ENCODE results near the gene EPHA1.
A peak's percentile ranks its signal among the peaks of the same experiment; 100 is the strongest.

Gene EPHA1

DNA sequence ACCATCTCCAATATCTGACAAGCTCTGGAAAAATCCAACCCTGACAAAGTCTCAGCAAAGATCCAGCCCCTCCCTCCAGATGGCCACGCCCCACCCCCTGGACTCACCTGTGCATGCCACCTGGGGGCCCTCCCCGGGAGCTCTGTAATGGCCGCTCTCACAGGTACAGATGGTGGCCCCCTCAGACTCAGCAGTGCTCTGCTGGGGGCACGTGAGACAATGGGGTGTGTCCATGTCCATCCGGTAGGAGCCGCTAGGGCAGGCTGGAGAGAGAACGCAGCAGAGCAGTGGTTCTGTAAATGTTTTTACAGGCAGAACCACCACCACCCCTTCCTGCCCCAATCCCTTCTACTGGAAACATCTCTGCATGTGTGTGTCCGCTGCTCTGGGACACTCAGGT is 9.5 kb downstream of the EPHA1 start:
- Histone ChIP-seq H3K9me3 (ENCODE audit: control extremely low read depth in 1 of 5, control insufficient read depth in 4 of 5, insufficient read depth in 2 of 5, low read depth in 1 of 5, low read length in 4 of 5) (no peaks in the 10 kb centered on the region), H3K36me3 (ENCODE audit: control insufficient read depth in 4 of 4, insufficient read depth in 4 of 4, low read length in 3 of 4) (peaks cover 0 to 14% (median 3%) of the 10 kb centered on the region in 4 experiments), H3K27ac (ENCODE audit: insufficient read depth in 1 of 2, low read depth in 1 of 2, low read length in 2 of 2, poor library complexity in 1 of 2, severe bottlenecking in 2 of 2) (no peak overlapping the region), H3K27me3 (replicated peaks in 2 of 5; ENCODE audit: control insufficient read depth in 4 of 5, insufficient read depth in 5 of 5, low read length in 4 of 5) (no peaks in the 10 kb centered on the region), H3K4me3 (ENCODE audit: control insufficient read depth in 1 of 7, extremely low read depth in 1 of 7, insufficient read depth in 4 of 7, low read depth in 2 of 7, low read length in 6 of 7) (no peak overlapping the region), H3K4me1 (ENCODE audit: control extremely low read depth in 1 of 4, control insufficient read depth in 4 of 4, insufficient read depth in 4 of 4, low read length in 3 of 4) (peaks cover 0 to 24% (median 23%) of the 10 kb centered on the region in 4 experiments)
- DNase-seq: no peak
- CTCF ChIA-PET: interaction anchor here (1.4 to 3.0 kb wide), 3 partner anchors 17 to 526 kb away, joined by 3 to 9 read pairs (median 4); no protein-coding TSS in a partner anchor
- POLR2A ChIA-PET: no interaction called here
- 99% methylated on average over 7 of the region's 8 CpGs for WGBS (ENCODE audit: insufficient coverage)

DNA sequence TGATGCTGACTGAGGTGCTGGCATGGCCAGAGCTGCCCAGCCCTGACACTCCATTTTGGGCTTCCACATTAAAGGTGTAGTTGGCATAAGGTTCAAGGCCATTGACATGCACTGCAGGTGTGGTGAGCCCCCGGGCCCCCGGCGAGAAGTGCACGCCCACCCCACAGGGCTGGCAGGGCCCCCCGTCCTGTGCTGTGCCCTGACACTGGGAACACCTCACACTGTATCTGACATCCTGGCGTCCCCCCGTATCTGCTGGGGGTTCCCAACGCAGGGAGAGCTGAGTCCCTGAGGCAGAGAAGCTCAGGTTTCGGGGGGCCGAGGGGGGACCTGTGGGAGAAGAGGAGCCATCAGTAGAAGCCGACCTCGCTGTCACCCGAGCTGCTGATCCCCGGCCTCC is 10.0 kb downstream of the EPHA1 start:
- ChIA-PET CTCF (interaction anchor here (1.3 to 1.7 kb wide), 5 partner anchors 8 to 525 kb away, joined by 3 to 6 read pairs (median 4); partner anchors contain the start of gene EPHA1), POLR2A (no interaction called here)
- DNase-seq: no peak
- 100% methylated on average over 11 of the region's 14 CpGs for WGBS (ENCODE audit: insufficient coverage)
- Histone ChIP-seq H3K4me3 (ENCODE audit: control insufficient read depth in 1 of 7, extremely low read depth in 1 of 7, insufficient read depth in 4 of 7, low read depth in 2 of 7, low read length in 6 of 7) (no peak overlapping the region), H3K27ac (ENCODE audit: insufficient read depth in 1 of 2, low read depth in 1 of 2, low read length in 2 of 2, poor library complexity in 1 of 2, severe bottlenecking in 2 of 2) (no peak overlapping the region), H3K9me3 (ENCODE audit: control extremely low read depth in 1 of 5, control insufficient read depth in 4 of 5, insufficient read depth in 2 of 5, low read depth in 1 of 5, low read length in 4 of 5) (no peaks in the 10 kb centered on the region), H3K4me1 (ENCODE audit: control extremely low read depth in 1 of 4, control insufficient read depth in 4 of 4, insufficient read depth in 4 of 4, low read length in 3 of 4) (peaks cover 0 to 24% (median 23%) of the 10 kb centered on the region in 4 experiments), H3K36me3 (ENCODE audit: control insufficient read depth in 4 of 4, insufficient read depth in 4 of 4, low read length in 3 of 4) (peaks cover 0 to 14% (median 3%) of the 10 kb centered on the region in 4 experiments), H3K27me3 (replicated peaks in 2 of 5; ENCODE audit: control insufficient read depth in 4 of 5, insufficient read depth in 5 of 5, low read length in 4 of 5) (no peaks in the 10 kb centered on the region)

DNA sequence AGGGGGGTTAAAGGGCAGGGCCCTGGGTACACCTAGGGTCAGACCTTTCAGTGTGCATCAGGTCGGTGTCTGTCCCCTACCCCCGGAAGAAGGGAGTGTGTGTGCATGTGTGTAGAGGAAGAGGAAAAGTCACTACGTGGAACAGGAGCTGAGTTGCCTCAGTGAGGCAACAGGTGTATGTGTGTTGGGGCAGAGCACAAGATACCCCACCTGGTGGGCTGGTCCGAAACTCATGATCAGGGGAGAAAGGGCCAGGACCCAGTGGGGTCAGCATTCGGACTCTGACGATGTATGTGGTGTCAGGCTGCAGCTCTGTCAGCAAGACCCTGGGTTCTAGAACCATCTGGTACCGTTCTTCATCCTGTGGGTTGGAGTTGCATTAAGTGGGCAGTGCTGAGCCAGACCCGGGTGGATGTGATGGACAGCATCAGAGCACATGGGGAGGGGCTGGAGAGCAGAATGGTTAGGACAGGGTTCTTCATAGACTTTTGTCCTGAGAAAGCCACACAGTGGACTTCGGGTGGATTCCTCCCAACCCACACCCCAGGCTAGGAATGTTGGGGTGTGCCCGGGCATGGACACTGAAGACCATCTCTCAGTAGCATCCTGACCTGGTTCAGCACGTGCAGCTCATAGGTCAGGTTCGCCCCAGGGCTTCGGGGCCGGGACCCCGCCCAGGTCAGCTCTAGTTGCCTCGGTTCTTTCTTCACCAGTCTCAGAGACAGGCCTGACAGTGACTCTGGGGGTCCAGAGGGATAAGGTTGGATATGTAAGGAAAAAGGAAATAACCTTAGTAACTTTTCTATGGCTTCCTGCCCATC is 10.7 kb downstream of the EPHA1 start:
- WGBS (ENCODE audit: insufficient coverage): 91% methylated on average over 11 of the region's 16 CpGs
- H3K9me3 ChIP-seq (ENCODE audit: control extremely low read depth in 1 of 5, control insufficient read depth in 4 of 5, insufficient read depth in 2 of 5, low read depth in 1 of 5, low read length in 4 of 5): no peaks in the 10 kb centered on the region
- POLR2A ChIA-PET: no interaction called here
- DNase-seq: no peak
- peaks cover 0 to 24% (median 23%) of the 10 kb centered on the region in 4 experiments for H3K4me1 ChIP-seq (ENCODE audit: control extremely low read depth in 1 of 4, control insufficient read depth in 4 of 4, insufficient read depth in 4 of 4, low read length in 3 of 4)
- H3K27ac ChIP-seq (ENCODE audit: insufficient read depth in 1 of 2, low read depth in 1 of 2, low read length in 2 of 2, poor library complexity in 1 of 2, severe bottlenecking in 2 of 2): no peak overlapping the region
- no peak overlapping the region for H3K4me3 ChIP-seq (ENCODE audit: control insufficient read depth in 1 of 7, extremely low read depth in 1 of 7, insufficient read depth in 4 of 7, low read depth in 2 of 7, low read length in 6 of 7)
- CTCF ChIA-PET: interaction anchor here (1.3 to 4.1 kb wide), 6 partner anchors 9 to 524 kb away, joined by 3 to 16 read pairs (median 4); partner anchors contain the start of gene EPHA1
- H3K27me3 ChIP-seq (replicated peaks in 2 of 5; ENCODE audit: control insufficient read depth in 4 of 5, insufficient read depth in 5 of 5, low read length in 4 of 5): no peaks in the 10 kb centered on the region
- H3K36me3 ChIP-seq (ENCODE audit: control insufficient read depth in 4 of 4, insufficient read depth in 4 of 4, low read length in 3 of 4): peaks cover 0 to 15% (median 3%) of the 10 kb centered on the region in 4 experiments

DNA sequence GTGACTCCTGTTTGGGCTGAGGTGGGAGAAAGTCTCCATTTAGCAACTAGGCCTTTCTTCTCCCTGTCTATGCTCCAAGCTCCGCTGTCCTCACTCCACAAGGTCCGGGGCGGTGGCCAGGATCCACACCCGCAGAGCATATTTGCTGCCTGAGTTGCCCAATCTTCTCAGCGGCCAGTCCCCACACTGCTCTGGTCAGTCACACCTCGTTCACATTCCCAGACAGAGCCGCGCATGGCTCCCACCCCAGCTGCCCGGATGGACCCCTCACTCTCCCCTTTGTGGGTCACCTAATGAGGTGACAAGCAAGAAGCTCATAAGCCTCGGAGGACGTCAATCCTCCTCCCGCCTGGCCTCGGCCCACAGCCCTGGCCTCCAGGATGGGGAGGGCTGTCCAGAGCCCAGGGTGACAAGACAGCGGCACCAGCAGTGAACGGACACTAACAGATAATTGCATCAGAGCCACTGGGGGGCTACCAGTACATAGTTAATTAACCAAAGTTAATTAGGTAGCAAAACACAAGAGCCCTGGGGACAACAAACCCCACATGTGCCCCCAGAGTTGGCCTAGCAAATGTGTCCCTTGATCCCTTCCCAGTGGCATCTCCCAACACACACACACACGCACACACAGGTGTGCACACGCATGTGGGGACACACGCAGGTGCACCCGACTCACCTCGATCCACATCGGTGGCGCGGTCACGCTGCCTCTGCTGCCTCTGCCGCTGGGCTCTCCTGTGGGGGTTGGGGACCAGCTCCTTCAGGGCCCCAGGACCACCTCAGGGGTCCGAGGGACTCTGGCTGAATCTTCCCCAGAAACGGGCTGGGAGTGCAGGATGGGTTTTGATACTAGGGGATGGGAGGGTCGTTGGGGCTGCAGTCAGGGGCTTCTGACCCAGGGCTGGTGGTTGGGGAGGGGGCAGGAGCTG is 11.8 kb downstream of the EPHA1 start:
- CTCF ChIA-PET: interaction anchor here (0.6 to 6.9 kb wide), 12 partner anchors 9 to 156 kb away, joined by 3 to 40 read pairs (median 6); partner anchors contain the start of gene EPHA1
- no peak overlapping the region for H3K27ac ChIP-seq (ENCODE audit: insufficient read depth in 1 of 2, low read depth in 1 of 2, low read length in 2 of 2, poor library complexity in 1 of 2, severe bottlenecking in 2 of 2)
- H3K27me3 ChIP-seq (replicated peaks in 2 of 5; ENCODE audit: control insufficient read depth in 4 of 5, insufficient read depth in 5 of 5, low read length in 4 of 5): no peaks in the 10 kb centered on the region
- H3K4me3 ChIP-seq (ENCODE audit: control insufficient read depth in 1 of 7, extremely low read depth in 1 of 7, insufficient read depth in 4 of 7, low read depth in 2 of 7, low read length in 6 of 7): no peak overlapping the region
- no peaks in the 10 kb centered on the region for H3K9me3 ChIP-seq (ENCODE audit: control extremely low read depth in 1 of 5, control insufficient read depth in 4 of 5, insufficient read depth in 2 of 5, low read depth in 1 of 5, low read length in 4 of 5)
- peaks cover 0 to 25% (median 24%) of the 10 kb centered on the region in 4 experiments for H3K4me1 ChIP-seq (ENCODE audit: control extremely low read depth in 1 of 4, control insufficient read depth in 4 of 4, insufficient read depth in 4 of 4, low read length in 3 of 4)
- POLR2A ChIA-PET: no interaction called here
- no peak for DNase-seq
- peaks cover 0 to 24% (median 4%) of the 10 kb centered on the region in 4 experiments for H3K36me3 ChIP-seq (ENCODE audit: control insufficient read depth in 4 of 4, insufficient read depth in 4 of 4, low read length in 3 of 4)
- WGBS (ENCODE audit: insufficient coverage): 98% methylated on average over 24 of the region's 28 CpGs

DNA sequence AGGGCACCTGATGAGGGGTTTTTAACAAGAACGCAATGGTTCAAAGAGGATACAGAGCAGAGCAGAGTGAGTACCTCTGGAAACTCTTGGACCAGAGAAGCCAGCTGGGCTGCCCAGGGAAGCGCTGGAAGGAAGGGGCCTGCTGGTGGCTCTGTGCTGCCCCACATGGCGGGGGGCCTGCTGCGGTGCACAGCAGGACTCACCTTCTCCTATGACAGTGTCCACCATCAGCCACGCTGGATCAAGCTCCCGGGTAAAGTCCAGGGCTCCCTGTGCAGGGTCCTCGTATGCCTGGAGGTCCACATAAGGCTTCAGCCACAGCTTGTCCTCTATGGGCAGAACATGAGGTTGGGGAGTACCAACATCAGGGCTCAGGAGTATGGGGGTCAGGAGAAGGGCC is 12.5 kb downstream of the EPHA1 start:
- WGBS (ENCODE audit: insufficient coverage): 74% methylated on average over 6 of the region's 7 CpGs

DNA sequence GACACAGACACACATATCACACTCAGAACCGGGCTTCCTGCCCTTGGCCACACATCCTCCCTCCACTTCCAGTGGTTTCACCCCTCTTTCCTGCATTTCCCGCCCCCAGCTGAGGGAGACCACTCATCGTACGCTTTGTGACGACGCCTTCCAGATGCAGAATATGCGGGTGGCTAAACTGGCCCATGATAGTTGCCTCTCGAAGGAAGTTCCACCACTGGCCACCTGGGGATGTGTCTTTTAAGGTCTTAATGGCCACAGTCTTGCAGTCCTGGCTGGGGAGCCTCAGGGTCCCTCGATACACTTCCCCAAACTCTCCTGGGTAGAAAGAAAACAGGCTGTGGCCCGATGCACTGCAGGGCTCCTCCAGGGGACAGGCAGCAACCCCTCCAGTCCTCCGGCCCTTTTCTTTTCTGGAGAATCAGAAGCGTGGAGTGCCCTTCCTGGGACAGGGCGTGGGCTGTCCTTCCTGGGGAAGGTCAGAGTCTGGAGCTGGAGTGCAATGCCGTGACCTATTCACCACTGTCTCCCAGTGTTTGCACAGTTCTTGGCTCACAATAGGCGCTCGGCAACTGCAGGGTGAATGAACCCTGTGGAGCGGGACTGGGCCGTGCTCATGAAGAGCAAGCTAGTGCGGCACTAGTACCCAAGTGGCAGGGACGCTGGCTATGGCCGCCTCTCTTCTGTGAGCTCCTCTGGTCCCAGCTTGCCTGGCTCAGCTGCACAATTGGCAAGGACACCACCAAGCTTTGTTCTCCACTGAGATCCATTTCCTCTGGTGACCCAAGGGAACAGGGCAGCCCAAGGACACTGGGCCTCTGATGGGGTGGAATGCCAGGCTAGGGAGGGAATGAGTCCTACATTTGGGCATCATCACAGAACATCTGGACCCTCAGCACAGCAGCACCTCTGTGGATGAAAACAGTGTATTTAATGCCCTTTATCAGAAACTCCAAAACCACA is 13.2 kb downstream of the EPHA1 start:
- H3K27me3 ChIP-seq (replicated peaks in 2 of 5; ENCODE audit: control insufficient read depth in 4 of 5, insufficient read depth in 5 of 5, low read length in 4 of 5): no peaks in the 10 kb centered on the region
- no peak overlapping the region for H3K27ac ChIP-seq (ENCODE audit: insufficient read depth in 1 of 2, low read depth in 1 of 2, low read length in 2 of 2, poor library complexity in 1 of 2, severe bottlenecking in 2 of 2)
- ChIA-PET POLR2A (interaction anchor here (0.9 to 1.7 kb wide), 6 partner anchors 9 to 16 kb away, joined by 3 to 8 read pairs (median 4); partner anchors contain the start of gene ZYX), CTCF (interaction anchor here (0.8 to 6.9 kb wide), 15 partner anchors 9 to 155 kb away, joined by 3 to 40 read pairs (median 5); partner anchors contain the start of gene EPHA1)
- peak overlapping the region in 3 of 7 experiments; percentile 26 for H3K4me3 ChIP-seq (ENCODE audit: control insufficient read depth in 1 of 7, extremely low read depth in 1 of 7, insufficient read depth in 4 of 7, low read depth in 2 of 7, low read length in 6 of 7)
- 31% methylated on average over 20 of the region's 21 CpGs for WGBS (ENCODE audit: insufficient coverage)
- H3K36me3 ChIP-seq (ENCODE audit: control insufficient read depth in 4 of 4, insufficient read depth in 4 of 4, low read length in 3 of 4): peaks cover 5 to 38% (median 13%) of the 10 kb centered on the region in 4 experiments
- no peaks in the 10 kb centered on the region for H3K9me3 ChIP-seq (ENCODE audit: control extremely low read depth in 1 of 5, control insufficient read depth in 4 of 5, insufficient read depth in 2 of 5, low read depth in 1 of 5, low read length in 4 of 5)
- peaks cover 0 to 33% (median 27%) of the 10 kb centered on the region in 4 experiments for H3K4me1 ChIP-seq (ENCODE audit: control extremely low read depth in 1 of 4, control insufficient read depth in 4 of 4, insufficient read depth in 4 of 4, low read length in 3 of 4)
- DNase-seq: peak; percentile 70 to 91 (median 90)

More for the DNA sequence above, 12.5 kb downstream of the EPHA1 start:
- ChIA-PET POLR2A (interaction anchor here (1.2 to 1.7 kb wide), 2 partner anchors 9 to 10 kb away, joined by 5 to 8 read pairs; no protein-coding TSS in a partner anchor), CTCF (interaction anchor here (0.8 to 6.9 kb wide), 13 partner anchors 10 to 155 kb away, joined by 3 to 40 read pairs (median 5); partner anchors contain the start of gene EPHA1)
- Histone ChIP-seq H3K4me1 (ENCODE audit: control extremely low read depth in 1 of 4, control insufficient read depth in 4 of 4, insufficient read depth in 4 of 4, low read length in 3 of 4) (peaks cover 0 to 32% (median 27%) of the 10 kb centered on the region in 4 experiments), H3K4me3 (ENCODE audit: control insufficient read depth in 1 of 7, extremely low read depth in 1 of 7, insufficient read depth in 4 of 7, low read depth in 2 of 7, low read length in 6 of 7) (peak overlapping the region in 1 of 7 experiments; percentile 26), H3K36me3 (ENCODE audit: control insufficient read depth in 4 of 4, insufficient read depth in 4 of 4, low read length in 3 of 4) (peaks cover 5 to 31% (median 8%) of the 10 kb centered on the region in 4 experiments), H3K27ac (ENCODE audit: insufficient read depth in 1 of 2, low read depth in 1 of 2, low read length in 2 of 2, poor library complexity in 1 of 2, severe bottlenecking in 2 of 2) (no peak overlapping the region), H3K27me3 (replicated peaks in 2 of 5; ENCODE audit: control insufficient read depth in 4 of 5, insufficient read depth in 5 of 5, low read length in 4 of 5) (no peaks in the 10 kb centered on the region), H3K9me3 (ENCODE audit: control extremely low read depth in 1 of 5, control insufficient read depth in 4 of 5, insufficient read depth in 2 of 5, low read depth in 1 of 5, low read length in 4 of 5) (no peaks in the 10 kb centered on the region)
- DNase-seq: no peak

All from common myeloid progenitor, CD34-positive (primary cell).